C4-2B (cell line): ENCODE measurements around the gene UFD1.

Experiments
- H3K27ac ChIP-seq: fragments of 450-650 bp; 2 replicates; pipeline ENCODE4 v1.5.1; 2017
- ZFX ChIP-seq: fragments of 450-650 bp; IDR thresholded peaks from 2 replicates; pipeline ENCODE4 v1.6.1; 2017
- TF ChIP-seq, protein P1 (sequence below): fragments of 450-650 bp; conservative IDR thresholded peaks from 2 replicates; pipeline ENCODE4 v1.5.1; 2017; ENCODE audit warnings: mild to moderate bottlenecking

The UFD1 gene

DNA sequence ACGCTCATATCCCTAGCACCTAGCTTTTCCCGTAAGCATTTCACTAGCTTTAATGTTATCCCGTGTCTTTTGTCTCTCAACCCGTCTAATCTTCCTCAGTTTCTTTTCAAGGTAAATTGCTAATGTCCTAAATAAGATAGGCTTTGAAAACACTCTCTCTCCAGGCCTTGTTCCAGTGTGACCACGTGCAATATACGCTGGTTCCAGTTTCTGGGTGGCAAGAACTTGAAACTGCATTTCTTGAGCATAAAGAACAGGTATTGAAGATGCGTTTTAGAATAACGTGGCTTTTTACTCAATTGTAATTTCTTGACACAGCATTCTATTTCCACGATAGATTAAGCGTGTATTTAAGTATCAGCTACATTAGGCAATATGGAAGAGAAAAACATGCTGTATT is 1.8 kb upstream of the UFD1 start:
- no peak for TF ChIP-seq ZFX
- TF ChIP-seq, protein P1, sequence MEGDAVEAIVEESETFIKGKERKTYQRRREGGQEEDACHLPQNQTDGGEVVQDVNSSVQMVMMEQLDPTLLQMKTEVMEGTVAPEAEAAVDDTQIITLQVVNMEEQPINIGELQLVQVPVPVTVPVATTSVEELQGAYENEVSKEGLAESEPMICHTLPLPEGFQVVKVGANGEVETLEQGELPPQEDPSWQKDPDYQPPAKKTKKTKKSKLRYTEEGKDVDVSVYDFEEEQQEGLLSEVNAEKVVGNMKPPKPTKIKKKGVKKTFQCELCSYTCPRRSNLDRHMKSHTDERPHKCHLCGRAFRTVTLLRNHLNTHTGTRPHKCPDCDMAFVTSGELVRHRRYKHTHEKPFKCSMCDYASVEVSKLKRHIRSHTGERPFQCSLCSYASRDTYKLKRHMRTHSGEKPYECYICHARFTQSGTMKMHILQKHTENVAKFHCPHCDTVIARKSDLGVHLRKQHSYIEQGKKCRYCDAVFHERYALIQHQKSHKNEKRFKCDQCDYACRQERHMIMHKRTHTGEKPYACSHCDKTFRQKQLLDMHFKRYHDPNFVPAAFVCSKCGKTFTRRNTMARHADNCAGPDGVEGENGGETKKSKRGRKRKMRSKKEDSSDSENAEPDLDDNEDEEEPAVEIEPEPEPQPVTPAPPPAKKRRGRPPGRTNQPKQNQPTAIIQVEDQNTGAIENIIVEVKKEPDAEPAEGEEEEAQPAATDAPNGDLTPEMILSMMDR: no peak
- no peak overlapping the region for H3K27ac ChIP-seq

DNA sequence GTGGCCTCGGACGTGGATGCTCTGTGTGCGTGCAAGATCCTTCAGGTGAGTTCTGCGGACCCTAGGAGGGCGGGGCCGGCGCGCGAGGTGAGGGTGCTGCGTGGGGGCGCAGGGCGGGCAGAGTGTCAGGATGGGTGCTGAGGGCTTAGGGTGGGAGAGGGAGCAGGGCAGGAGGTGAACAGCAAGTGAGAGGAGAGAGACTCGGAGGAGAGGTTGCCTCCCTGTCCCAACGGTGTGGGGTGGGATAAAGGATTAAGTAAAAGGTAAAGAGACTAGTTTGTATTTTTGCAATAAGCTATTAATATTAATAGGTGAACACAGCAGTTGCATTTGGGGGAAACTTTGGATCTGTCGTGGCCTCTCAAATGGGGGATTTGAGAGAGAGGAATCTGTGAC is 1.2 kb upstream of the UFD1 start:
- TF ChIP-seq, protein P1: no peak
- TF ChIP-seq ZFX: no peak
- H3K27ac ChIP-seq: peak overlapping the region; percentile 90

DNA sequence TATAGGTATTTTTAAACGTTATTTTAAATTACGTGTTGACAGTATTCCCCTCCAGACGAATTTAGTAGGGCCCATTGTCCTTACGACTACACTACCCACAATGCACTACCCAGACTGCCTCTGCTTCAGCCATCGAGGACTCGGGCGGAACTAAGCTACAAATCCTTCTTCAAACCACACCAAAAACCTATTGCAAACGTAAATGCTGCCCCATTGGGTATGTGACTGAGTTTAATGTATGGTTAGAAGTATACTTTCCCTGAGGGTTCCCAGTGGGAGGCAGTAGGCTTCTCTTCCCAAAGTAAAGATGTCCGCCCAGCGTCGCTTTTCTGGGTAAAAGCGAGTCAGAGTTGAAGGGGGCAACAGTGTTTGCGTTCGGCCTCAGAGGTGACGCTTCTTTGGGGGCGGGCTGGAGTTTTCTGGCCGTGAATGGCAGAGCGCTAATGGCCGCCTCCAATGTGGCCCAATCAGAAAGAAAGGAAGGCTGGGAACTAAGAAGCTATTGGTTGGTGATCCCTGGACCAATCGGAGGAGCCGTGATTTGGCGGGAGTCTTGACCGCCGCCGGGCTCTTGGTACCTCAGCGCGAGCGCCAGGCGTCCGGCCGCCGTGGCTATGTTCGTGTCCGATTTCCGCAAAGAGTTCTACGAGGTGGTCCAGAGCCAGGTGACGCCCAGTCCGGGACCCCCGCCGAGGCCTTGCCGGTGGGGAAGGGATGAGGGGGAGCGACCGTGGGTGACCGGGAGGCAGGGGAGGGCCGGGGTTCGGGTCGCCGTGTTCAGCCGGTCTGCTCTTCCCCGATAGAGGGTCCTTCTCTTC is 571 bp upstream of the UFD1 start, which contains the start of gene CDC45:
Gene CDC45, plus strand, starts transcription at position 566 of the 818 bp plus-strand sequence. Its CDS starts 49 bp downstream, at position 615.
- TF ChIP-seq, protein P1: no peak
- TF ChIP-seq ZFX: no peak

DNA sequence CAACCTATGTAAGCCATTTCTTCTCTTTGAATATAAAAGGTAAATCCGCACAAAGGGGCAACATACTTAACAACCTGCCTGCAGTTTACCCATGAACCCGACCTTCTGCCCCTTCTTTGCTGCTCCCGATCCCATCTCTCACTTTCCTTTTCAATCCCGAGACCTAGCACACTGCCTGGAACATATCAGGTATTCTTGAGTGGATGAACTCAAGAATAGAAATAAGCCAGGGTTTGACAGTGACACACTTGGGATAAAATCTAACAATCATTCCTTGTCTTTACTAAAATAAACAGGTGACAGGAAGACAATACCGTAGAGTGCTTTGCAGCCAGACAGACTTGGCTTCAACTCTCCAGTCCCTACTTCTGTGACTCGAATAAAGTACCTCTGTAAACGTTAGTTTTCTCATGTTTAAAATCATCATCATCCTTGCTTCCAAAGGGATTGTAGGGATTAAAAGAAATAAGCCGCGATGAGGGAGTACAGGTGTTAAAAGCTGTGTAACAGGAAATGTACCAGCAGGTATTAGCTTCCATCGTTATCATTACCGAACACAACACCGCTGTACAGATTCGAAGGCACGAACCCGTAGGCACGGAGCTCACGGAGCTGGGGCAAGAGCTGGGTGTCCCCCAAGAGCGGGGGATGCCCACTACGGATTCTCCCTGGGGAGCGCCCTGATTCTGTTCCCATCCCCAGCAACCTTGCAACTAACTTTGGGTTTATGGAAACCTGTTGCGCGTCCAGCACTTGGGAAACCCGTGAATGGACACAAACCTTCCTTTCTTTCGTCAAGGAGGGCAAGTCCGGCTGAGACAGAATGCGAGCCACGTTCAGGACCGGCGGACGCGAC is 720 bp downstream of the UFD1 start:
- peak overlapping the region; percentile 90 for H3K27ac ChIP-seq
- TF ChIP-seq, protein P1: no peak
- TF ChIP-seq ZFX: no peak

More for the DNA sequence above, 571 bp upstream of the UFD1 start, which contains the start of gene CDC45:
- peak within 1 kb of the TSS; percentile 90 for H3K27ac ChIP-seq

DNA sequence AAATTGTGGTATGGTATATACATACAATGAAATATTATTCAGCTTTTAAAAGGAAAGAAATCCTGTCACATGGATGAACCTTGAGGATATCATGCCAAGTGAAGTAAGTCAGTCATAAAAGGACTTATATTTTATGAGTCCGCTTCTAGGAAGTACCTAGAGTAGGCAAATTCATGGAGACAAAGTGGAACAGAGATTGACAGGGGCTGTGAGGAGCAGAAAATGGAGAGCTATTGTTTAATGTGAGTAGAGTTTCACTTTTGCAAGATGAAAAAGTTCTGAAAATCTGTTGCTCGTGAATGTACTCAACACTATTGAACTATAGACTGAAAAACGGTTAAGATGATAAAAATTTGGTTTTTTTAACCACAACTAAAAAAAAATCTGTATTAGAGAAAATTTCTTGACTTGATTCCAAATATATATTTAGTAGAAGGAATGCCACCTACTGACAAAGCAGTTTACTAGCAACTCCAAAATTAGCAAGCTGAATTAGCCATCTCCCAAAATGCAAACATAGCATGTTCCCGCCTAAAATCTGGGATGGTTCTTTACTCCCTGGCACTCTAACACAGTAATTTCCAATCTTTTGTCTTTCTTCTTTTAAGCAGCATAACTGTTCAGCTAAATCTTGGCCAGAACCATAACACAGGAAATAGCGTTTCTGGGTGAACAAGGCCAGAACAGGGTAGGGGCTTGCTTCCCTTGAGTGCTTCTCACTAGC is 1.5 kb downstream of the UFD1 start:
- H3K27ac ChIP-seq: peak overlapping the region; percentile 90; the same call in 1 of the 2 replicates
- no peak for TF ChIP-seq ZFX
- TF ChIP-seq, protein P1: peak; percentile 56

DNA sequence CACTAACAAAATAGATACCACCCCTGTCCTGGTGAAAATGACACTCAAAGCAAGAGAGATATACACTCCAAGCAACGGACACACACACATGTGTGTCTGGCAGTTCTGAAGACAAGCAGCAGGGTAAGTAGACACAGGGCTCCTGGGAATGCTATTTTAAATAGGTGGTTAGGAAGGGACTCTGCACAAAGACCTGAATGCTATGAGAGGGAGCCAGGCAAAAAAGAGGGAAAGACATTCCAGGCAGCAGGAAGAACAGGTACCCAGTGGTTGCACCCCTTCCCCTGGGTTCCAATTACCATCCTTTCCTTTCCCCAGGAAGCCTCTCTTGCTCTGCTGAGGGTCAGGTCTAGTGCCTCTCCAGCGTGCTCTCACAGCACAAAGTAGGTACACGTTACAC is 3.0 kb downstream of the UFD1 start:
- TF ChIP-seq, protein P1: no peak
- no peak for TF ChIP-seq ZFX
- no peak overlapping the region for H3K27ac ChIP-seq
